Amygdala (tissue), 56 donors: ENCODE results near the gene USP8.
"Not testable (repeated sequence)": the region's sequence is repeated elsewhere in the genome, so short reads cannot be mapped to it uniquely, and the experiment has no call there.

ENCODE experiments used
- DNase-seq, 56 donors: peaks; one replicate each; lab custom pipeline; 2025; lab: John Stamatoyannopoulos, UW

USP8 gene

DNA sequence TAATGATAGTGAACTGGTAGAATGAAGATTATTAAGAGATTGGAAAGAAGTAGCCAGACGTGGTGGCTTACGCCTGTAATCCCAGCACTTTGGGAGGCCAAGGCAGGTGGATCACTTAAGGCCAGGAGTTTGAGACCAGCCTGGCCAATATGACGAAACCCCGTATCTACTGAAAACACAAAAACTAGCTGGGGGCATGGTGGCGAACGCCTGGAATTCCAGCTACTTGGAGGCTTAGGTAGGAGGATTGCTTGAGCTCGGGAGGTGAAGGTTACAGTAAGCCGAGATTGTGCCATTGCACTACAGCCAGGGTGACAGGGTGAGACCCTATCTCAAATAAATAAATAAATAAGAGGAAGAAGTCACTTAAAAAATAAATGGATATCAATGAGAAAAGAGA lies 14.0 kb downstream of the USP8 start:
- DNase-seq: no peak

DNA sequence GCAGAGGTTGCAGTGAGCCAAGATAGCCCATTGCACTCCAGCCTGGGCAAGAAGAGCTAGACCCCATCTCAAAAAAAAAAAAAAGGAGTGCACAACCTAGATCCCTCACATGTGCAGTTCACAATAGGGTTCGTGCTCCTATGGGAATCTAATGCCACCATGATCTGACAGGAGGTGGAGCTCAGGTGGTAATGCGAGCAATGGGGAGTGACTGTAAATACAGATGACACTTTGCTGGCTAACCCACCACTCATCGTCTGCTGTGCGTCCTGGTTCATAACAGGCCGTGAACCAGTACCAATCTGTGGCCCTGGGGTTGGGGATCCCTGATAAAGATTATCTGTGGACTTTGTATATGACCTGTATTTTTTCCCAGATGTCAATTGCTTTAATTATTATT lies 16.7 kb downstream of the USP8 start:
- DNase-seq: no peak

- no peak for DNase-seq
Observed at GRCh38 chr15:50452927-50453326, 28.7 kb downstream of the USP8 start.

DNA sequence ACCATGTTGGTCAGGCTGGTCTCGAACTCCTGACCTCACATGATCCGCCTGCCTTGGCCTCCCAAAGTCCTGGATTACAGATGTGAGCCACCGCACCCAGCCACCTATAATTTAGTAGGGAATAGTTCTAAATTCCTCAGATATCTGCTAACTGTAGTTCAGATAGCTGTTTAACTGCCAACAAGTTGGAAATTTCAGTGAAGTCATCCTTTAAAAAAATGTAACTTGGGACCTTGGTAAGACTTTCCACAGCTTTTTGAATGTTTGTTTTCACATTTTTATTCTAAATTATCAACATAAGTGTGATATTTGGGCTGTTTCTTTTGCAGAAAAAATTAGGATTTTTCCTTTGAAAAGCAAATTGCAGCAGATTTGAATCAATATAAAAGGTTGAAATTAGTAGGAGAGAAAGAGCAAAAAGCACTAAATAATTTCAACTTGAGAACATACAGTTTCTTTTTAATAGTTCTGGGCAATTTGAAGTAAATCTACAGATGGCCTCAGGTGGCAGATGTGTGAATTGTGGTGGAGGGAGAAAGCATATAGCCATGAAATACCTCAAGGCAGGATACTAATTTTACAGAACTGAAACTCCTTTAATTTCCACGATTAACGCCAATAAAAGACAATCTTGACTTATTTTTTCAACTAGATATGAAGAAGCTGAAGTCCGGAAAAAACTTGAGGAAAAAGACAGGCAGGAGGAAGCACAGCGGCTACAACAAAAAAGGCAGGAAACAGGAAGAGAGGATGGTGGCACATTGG lies 34.3 kb downstream of the USP8 start:
- no peak for DNase-seq

GRCh38 chr15:50463423-50464358 lies 39.5 kb downstream of the USP8 start:
- no peak for DNase-seq

GRCh38 chr15:50471072-50471471 lies 46.9 kb downstream of the USP8 start:
- DNase-seq: no peak

- no peak for DNase-seq
Observed at GRCh38 chr15:50476143-50476542, 51.9 kb downstream of the USP8 start.

DNA sequence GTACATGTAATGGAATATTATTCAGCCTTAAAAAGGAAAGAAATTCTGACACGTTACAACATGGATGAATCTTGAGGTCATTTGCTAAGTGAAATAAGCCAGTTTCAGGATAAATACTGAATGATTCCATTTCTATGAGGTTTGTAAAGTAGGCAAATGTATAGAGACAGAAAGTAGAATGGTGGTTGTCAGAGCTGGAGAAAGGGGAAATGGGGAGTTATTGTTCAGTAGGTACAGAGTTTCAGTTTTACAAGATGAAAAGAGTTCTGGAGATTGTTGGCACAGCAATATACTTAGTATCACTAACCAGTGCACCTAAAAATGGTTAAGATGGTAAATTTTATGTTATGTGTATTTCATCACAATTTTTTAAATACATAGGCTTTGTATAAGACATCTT lies 60.6 kb downstream of the USP8 start:
- no peak for DNase-seq

DNA sequence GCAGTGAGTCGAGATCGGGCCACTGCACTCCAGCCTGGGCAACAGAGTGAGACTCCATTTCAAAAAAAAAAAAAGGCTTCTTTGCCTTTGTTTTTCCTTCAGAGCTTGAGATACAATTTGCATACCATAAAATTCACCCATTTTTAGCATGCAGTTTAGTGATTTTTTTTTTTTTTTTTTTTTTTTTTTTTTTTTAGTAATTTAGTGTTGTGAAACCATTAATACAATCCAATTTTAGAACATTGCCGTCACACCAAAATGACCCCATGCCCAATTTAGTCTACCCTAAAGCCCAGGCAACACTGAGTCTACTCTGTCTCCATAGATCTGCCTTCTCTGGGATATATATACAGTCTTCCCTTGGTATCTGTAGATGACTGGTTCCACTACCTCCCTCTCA lies 61.2 kb downstream of the USP8 start:
- no peak for DNase-seq

DNA sequence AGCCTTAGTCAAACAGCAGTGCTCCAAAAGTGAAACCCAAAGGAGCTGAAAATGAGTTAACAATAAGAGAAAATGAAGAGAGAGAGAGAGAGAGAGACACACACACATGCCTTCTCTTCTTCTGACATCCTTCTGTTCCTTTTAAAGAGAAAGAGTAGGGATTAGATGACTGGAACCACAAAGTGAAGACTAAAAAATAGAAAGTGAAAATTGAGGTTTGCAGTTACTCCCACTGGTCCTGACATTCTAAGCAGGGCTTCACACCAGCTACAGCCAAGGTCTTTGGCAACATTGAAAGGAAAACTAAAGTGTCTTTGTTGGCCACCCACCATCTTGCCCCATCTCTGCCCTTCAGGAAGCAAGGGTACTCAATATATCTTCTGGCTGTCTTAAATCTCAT lies 63.1 kb downstream of the USP8 start:
- no peak for DNase-seq

DNA sequence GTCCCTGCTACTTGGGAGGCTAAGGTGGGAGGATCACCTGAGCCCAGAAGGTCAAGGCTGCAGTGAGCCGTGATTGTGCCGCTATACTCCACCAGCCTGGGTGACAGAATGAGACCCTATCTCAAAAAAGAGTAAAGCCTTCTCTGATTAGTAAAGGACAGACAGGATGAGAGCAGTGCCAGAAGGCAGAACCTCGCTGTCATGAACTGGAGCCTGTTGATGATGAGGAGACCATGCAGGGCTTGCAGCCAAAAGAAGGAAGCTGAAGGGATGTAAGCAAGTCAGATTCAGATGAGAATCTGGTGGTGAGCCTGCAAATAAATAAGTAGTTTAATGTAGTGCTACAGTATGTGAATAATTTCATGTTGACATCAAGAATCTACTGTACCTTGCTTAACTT lies 69.4 kb downstream of the USP8 start:
- DNase-seq: no peak

DNA sequence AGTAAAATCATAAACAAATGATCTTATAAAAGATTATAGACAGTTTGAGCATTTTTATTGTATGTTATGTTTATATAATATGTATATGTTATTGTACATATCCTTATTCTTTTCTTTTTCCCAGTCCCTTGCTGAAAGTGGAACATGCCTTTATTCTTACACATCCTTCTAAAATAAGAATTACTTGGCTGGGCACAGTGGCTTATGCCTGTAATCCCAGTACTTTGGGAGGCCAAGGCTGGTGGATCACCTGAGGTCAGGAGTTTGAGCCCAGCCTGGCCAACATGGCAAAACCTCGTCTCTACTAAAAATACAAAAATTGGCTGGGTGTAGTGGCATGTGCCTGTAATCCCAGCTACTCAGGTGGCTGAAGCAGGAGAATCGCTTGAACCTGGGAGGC lies 70.3 kb downstream of the USP8 start:
- not testable (repeated sequence) for DNase-seq

DNA sequence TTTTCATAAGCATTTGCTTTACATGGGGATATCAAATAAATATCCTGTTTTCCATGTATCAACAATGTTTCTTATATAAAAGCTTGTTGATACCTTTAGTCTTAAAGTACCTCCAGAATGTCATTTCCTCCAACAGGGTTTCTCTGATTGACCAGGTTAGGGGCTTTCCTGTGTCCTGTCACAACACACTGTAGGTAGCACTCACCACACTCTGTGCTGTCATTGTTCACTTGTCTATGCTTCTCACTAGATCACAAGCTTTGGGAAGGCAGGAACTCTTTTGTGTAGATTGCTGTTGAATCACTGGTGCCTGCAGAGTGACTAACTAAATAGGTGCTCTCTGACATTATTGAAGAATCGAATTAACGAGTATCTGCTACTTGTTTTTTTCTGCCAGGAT lies 72.5 kb downstream of the USP8 start:
- DNase-seq: no peak

- DNase-seq: no peak
Observed at GRCh38 chr15:50500352-50500751, 76.1 kb downstream of the USP8 start.

- DNase-seq: no peak
Observed at GRCh38 chr15:50501815-50502214, 77.6 kb downstream of the USP8 start.

DNA sequence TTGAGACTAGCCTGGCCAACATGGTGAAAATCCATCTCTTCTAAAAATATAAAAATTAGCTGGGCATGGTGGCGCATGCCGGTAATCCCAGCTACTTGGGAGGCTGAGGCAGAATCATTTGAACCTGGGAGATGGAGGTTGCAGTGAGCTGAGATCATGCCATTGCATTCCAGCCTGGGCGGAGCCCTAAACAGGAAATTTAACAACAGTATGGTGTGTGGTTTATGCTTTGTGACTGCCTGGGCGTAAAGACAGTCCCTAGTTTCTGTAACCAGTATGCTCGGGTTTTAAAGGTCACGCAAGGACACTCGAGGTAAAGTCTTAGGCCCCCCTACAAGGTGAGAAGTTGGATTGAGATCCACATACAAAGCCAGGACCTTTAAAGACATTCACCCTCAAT lies 78.9 kb downstream of the USP8 start:
- DNase-seq: no peak

DNA sequence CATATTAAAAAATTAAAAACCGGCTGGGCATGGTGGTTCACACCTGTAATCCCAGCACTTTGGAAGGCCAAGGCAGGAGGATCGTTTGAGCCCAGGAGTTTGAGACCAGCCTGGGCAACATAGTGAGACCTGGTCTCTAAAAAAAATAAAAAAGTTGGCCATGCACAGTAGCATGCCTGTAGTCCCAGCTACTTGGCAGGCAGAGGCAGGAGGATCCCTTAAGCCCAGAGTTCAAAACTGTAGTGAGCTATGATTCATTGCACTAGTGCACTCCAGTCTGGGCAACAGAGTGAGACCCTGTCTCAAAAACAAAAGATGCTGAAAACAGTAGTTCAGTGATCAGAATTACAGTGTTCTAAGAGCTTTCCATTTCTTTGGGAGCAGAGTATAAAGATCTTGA lies 81.5 kb downstream of the USP8 start:
- DNase-seq: not testable (repeated sequence)

GRCh38 chr15:50506121-50506520 lies 81.9 kb downstream of the USP8 start:
- DNase-seq: no peak

DNA sequence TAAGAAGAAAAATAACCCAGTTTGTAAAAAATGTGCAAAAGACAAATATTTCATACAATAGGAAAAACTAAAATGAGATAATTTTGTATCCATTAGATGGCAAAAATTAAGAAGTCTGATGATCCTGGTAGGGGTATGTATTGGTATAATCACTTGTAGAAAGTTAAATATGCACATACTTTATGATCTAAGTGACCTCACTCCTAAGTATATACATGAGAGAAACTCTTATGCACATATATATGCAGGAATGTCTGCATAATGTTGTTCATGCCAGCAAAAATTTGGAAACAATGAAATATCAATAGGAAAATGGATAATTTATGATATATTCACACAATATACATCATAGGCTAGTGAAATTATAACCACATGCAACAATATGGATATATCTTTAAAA lies 88.8 kb downstream of the USP8 start:
- no peak for DNase-seq

GRCh38 chr15:50519740-50520425 lies 95.7 kb downstream of the USP8 start:
- DNase-seq: no peak

DNA sequence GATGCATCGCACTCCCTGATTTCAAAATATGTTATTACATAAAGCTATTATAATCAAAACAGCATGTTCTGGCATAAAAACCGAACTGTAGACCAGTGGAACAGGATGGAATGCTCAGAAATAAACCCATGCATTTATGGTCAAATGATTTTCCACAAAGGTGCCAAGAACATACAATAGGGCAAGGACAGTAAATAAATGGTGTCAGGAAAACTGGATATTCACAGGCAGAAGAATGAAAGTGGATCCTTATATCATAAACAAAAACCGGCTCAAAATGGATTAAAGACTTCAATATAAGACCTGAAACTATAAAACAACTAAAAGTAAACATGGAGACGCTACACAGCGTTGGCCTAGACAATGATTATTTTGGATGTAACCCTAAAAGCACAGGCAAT lies 99.6 kb downstream of the USP8 start:
- no peak for DNase-seq
